Natural killer cell treated with Interleukin-12 subunit alpha and Interleukin-12 subunit beta and Interleukin-15 and Interleukin-18, amount 100 ng/mL, for 72 hours (primary cell): ENCODE results near the gene TSC2. TPM values are rescaled to one million over a fixed set of nuclear protein-coding genes. Genes with fewer than 3 reads are reported as not detected.
A peak's percentile ranks its signal among the peaks of the same experiment; 100 is the strongest.
"Not testable (repeated sequence)": the region's sequence is repeated elsewhere in the genome, so short reads cannot be mapped to it uniquely, and the experiment has no call there.

Experiments
- ATAC-seq, 2 donors: fragments of 150-1000 bp; cut with Tn5 transposase in 1 of 2; sonication (Bioruptor Pico), chemical (Tn5 transposase) in 1 of 2; 2 replicates each; pipeline ENCODE4 v1.10.0; 2021
- DNase-seq: peaks from one replicate; pipeline ENCODE4 v3.0.0; 2022; ENCODE audit warnings: low spot score
- H3K27ac Mint-ChIP-seq, 2 donors: 1 replicate in 1 of 2; 2 replicates in 1 of 2; pipeline ENCODE4 v1.8.0; 2022; ENCODE audit warnings: mixed read lengths in 2 of 2, mild to moderate bottlenecking in 1 of 2, moderate library complexity in 1 of 2
- H3K27me3 Mint-ChIP-seq, 2 donors: 1 replicate in 1 of 2; 2 replicates in 1 of 2; pipeline ENCODE4 v1.8.0; 2022; ENCODE audit warnings: mixed read lengths in 2 of 2
- H3K36me3 Mint-ChIP-seq: one replicate; pipeline ENCODE4 v1.8.0; 2022; ENCODE audit warnings: mixed read lengths
- H3K4me1 Mint-ChIP-seq, 2 donors: 1 replicate in 1 of 2; 2 replicates in 1 of 2; pipeline ENCODE4 v1.8.0; 2022; ENCODE audit warnings: low read depth in 2 of 2, mixed read lengths in 2 of 2, mild to moderate bottlenecking in 1 of 2
- H3K4me3 Mint-ChIP-seq: one replicate; pipeline ENCODE4 v1.8.0; 2022; ENCODE audit warnings: mixed read lengths
- H3K9me3 Mint-ChIP-seq: 2 replicates; pipeline ENCODE4 v1.8.0; 2022; ENCODE audit warnings: mixed read lengths
- total RNA-seq, 2 donors: library from RNA; stranded (reverse); gene quantifications; one replicate each; pipeline ENCODE4 v1.2.3, GENCODE V29; 2022

Gene TSC2
- total RNA-seq, 2 donors from 2014 or later = 106 to 155 TPM

- Mint-ChIP-seq H3K4me3 (no peak overlapping the region), H3K27me3 (no peaks in the 10 kb centered on the region), H3K4me1 (peaks cover 0 to 4% of the 10 kb centered on the region in 2 donors), H3K27ac (no peak overlapping the region), H3K36me3 (no peaks in the 10 kb centered on the region), H3K9me3 (no peaks in the 10 kb centered on the region)
- ATAC-seq (no peak), DNase-seq (no peak)
Measured at GRCh38 chr16:2115591-2115973, 67.8 kb downstream of the TSC2 start.

- not testable (repeated sequence) for H3K4me3 Mint-ChIP-seq, H3K4me1 Mint-ChIP-seq, H3K27me3 Mint-ChIP-seq, DNase-seq, H3K9me3 Mint-ChIP-seq, H3K36me3 Mint-ChIP-seq, H3K27ac Mint-ChIP-seq, ATAC-seq
Measured at GRCh38 chr16:2116428-2116827, 68.6 kb downstream of the TSC2 start.

GRCh38 chr16:2117341-2117740, 69.6 kb downstream of the TSC2 start:
- not testable (repeated sequence) for H3K27me3 Mint-ChIP-seq, H3K9me3 Mint-ChIP-seq, ATAC-seq, H3K4me3 Mint-ChIP-seq, DNase-seq, H3K36me3 Mint-ChIP-seq, H3K4me1 Mint-ChIP-seq, H3K27ac Mint-ChIP-seq

- DNase-seq = peak; percentile 42
- H3K27ac Mint-ChIP-seq, ATAC-seq, H3K27me3 Mint-ChIP-seq, H3K36me3 Mint-ChIP-seq, H3K9me3 Mint-ChIP-seq, H3K4me3 Mint-ChIP-seq, H3K4me1 Mint-ChIP-seq: not testable (repeated sequence)
Measured at GRCh38 chr16:2117960-2118722, 70.4 kb downstream of the TSC2 start.

GRCh38 chr16:2121325-2121724, 73.5 kb downstream of the TSC2 start:
- not testable (repeated sequence) for H3K4me3 Mint-ChIP-seq, ATAC-seq, H3K27ac Mint-ChIP-seq, H3K4me1 Mint-ChIP-seq, DNase-seq, H3K27me3 Mint-ChIP-seq, H3K36me3 Mint-ChIP-seq, H3K9me3 Mint-ChIP-seq

- no peak for ATAC-seq
- H3K4me3 Mint-ChIP-seq = no peak overlapping the region
Measured at GRCh38 chr16:2121853-2122252, 74.1 kb downstream of the TSC2 start.

GRCh38 chr16:2122429-2122828, 74.6 kb downstream of the TSC2 start:
- ATAC-seq = no peak
- H3K4me1 Mint-ChIP-seq = peaks cover 6 to 7% of the 10 kb centered on the region in 2 donors
- DNase-seq = peak; percentile 48
- H3K27me3 Mint-ChIP-seq = no peaks in the 10 kb centered on the region
- H3K36me3 Mint-ChIP-seq = no peaks in the 10 kb centered on the region
- no peaks in the 10 kb centered on the region for H3K9me3 Mint-ChIP-seq
- H3K4me3 Mint-ChIP-seq = no peak overlapping the region
- no peak overlapping the region for H3K27ac Mint-ChIP-seq

More at GRCh38 chr16:2121853-2122252, 74.1 kb downstream of the TSC2 start:
- no peak for DNase-seq
- H3K36me3 Mint-ChIP-seq = no peaks in the 10 kb centered on the region
- H3K27ac Mint-ChIP-seq = no peak overlapping the region
- peaks cover 4 to 6% of the 10 kb centered on the region in 2 donors for H3K4me1 Mint-ChIP-seq
- H3K27me3 Mint-ChIP-seq = no peaks in the 10 kb centered on the region
- H3K9me3 Mint-ChIP-seq = no peaks in the 10 kb centered on the region

GRCh38 chr16:2122934-2123683, 75.3 kb downstream of the TSC2 start:
- not testable (repeated sequence) for H3K4me1 Mint-ChIP-seq, ATAC-seq, H3K4me3 Mint-ChIP-seq, H3K27me3 Mint-ChIP-seq, H3K36me3 Mint-ChIP-seq, H3K27ac Mint-ChIP-seq, H3K9me3 Mint-ChIP-seq
- DNase-seq = peak; percentile 39

GRCh38 chr16:2123706-2124376, 76.1 kb downstream of the TSC2 start:
- H3K4me1 Mint-ChIP-seq = peaks cover 11 to 12% of the 10 kb centered on the region in 2 donors
- not testable (repeated sequence) for H3K36me3 Mint-ChIP-seq, H3K9me3 Mint-ChIP-seq, H3K27me3 Mint-ChIP-seq, DNase-seq, H3K4me3 Mint-ChIP-seq, ATAC-seq, H3K27ac Mint-ChIP-seq

- ATAC-seq, H3K36me3 Mint-ChIP-seq, DNase-seq, H3K27me3 Mint-ChIP-seq, H3K4me3 Mint-ChIP-seq, H3K9me3 Mint-ChIP-seq, H3K27ac Mint-ChIP-seq: not testable (repeated sequence)
- peaks cover 11 to 12% of the 10 kb centered on the region in 2 donors for H3K4me1 Mint-ChIP-seq
Measured at GRCh38 chr16:2124377-2124693, 76.5 kb downstream of the TSC2 start.

GRCh38 chr16:2124694-2125444, 77.1 kb downstream of the TSC2 start:
- ATAC-seq, H3K27ac Mint-ChIP-seq, H3K27me3 Mint-ChIP-seq, DNase-seq, H3K4me3 Mint-ChIP-seq, H3K9me3 Mint-ChIP-seq, H3K36me3 Mint-ChIP-seq: not testable (repeated sequence)
- H3K4me1 Mint-ChIP-seq = peaks cover 11 to 12% of the 10 kb centered on the region in 2 donors

- H3K9me3 Mint-ChIP-seq, H3K4me3 Mint-ChIP-seq, H3K27me3 Mint-ChIP-seq, H3K27ac Mint-ChIP-seq, H3K36me3 Mint-ChIP-seq, DNase-seq, ATAC-seq: not testable (repeated sequence)
- H3K4me1 Mint-ChIP-seq = peaks cover 8 to 11% of the 10 kb centered on the region in 2 donors
Measured at GRCh38 chr16:2125609-2126008, 77.8 kb downstream of the TSC2 start.

- H3K27ac Mint-ChIP-seq, H3K36me3 Mint-ChIP-seq, H3K4me3 Mint-ChIP-seq: not testable (repeated sequence)
Measured at GRCh38 chr16:2126161-2126743, 78.5 kb downstream of the TSC2 start.

More at GRCh38 chr16:2126161-2126743, 78.5 kb downstream of the TSC2 start:
- H3K27me3 Mint-ChIP-seq, DNase-seq, H3K9me3 Mint-ChIP-seq, ATAC-seq: not testable (repeated sequence)
- peaks cover 6 to 11% of the 10 kb centered on the region in 2 donors for H3K4me1 Mint-ChIP-seq
